ENCODE data around the gene GABRP. TPM values are rescaled to one million over a fixed set of nuclear protein-coding genes. Genes with fewer than 3 reads are reported as not detected.

The GABRP gene
- total RNA-seq, 1 donor from 2014 or later, result not detected

GRCh38 chr5:170811719-170812118, 28.2 kb downstream of the GABRP start:
- Mint-ChIP-seq H3K27me3 (ENCODE audit: unreplicated experiment) (peaks cover 1% of the 10 kb centered on the region), H3K4me3 (ENCODE audit: unreplicated experiment) (no peak overlapping the region), H3K27ac (ENCODE audit: unreplicated experiment) (no peak overlapping the region), H3K4me1 (ENCODE audit: low read depth, unreplicated experiment) (no peaks in the 10 kb centered on the region), H3K36me3 (ENCODE audit: unreplicated experiment) (no peaks in the 10 kb centered on the region), H3K9me3 (ENCODE audit: unreplicated experiment) (peaks cover 2% of the 10 kb centered on the region)
- DNase-seq, result no peak
- TF ChIP-seq, protein P1, sequence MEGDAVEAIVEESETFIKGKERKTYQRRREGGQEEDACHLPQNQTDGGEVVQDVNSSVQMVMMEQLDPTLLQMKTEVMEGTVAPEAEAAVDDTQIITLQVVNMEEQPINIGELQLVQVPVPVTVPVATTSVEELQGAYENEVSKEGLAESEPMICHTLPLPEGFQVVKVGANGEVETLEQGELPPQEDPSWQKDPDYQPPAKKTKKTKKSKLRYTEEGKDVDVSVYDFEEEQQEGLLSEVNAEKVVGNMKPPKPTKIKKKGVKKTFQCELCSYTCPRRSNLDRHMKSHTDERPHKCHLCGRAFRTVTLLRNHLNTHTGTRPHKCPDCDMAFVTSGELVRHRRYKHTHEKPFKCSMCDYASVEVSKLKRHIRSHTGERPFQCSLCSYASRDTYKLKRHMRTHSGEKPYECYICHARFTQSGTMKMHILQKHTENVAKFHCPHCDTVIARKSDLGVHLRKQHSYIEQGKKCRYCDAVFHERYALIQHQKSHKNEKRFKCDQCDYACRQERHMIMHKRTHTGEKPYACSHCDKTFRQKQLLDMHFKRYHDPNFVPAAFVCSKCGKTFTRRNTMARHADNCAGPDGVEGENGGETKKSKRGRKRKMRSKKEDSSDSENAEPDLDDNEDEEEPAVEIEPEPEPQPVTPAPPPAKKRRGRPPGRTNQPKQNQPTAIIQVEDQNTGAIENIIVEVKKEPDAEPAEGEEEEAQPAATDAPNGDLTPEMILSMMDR (IDR thresholded peaks at IDR 0.05; ENCODE audit: partially characterized antibody, unreplicated experiment), result no peak

DNA sequence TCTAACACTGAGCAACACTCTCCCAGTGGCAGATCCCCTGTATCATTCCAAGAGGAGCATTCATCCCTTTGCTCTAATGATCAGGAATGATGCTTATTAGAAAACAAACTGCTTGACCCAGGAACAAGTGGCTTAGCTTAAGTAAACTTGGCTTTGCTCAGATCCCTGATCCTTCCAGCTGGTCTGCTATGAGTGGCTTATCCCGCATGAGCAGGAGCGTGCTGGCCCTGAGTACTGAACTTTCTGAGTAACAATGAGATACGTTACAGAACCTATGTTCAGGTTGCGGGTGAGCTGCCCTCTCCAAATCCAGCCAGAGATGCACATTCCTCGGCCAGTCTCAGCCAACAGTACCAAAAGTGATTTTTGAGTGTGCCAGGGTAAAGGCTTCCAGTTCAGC, 29.7 kb downstream of the GABRP start:
- peaks cover 1% of the 10 kb centered on the region for H3K27me3 Mint-ChIP-seq (ENCODE audit: unreplicated experiment)
- DNase-seq, result no peak

DNA sequence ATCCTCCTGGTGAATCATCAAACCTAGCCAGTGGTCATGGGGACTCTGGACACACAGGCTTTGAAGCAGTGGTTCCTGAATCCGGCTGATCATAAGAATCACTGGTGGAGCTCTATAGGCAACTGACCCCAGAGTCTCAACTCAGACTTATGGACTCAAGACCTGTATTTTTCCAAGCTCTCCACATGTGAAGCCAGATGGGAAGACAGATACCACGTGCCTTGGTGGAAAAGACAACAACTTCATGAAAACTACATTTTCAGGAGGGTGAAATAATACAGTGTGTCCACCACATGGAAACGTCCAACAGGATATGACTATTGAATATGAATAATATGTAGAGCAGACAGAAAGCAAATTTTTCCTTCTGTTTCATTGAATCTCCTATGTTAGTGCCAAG, 33.7 kb downstream of the GABRP start:
- Mint-ChIP-seq H3K27ac (ENCODE audit: unreplicated experiment) (no peak overlapping the region), H3K27me3 (ENCODE audit: unreplicated experiment) (peaks cover 1% of the 10 kb centered on the region), H3K4me1 (ENCODE audit: low read depth, unreplicated experiment) (no peaks in the 10 kb centered on the region), H3K4me3 (ENCODE audit: unreplicated experiment) (no peak overlapping the region), H3K36me3 (ENCODE audit: unreplicated experiment) (no peaks in the 10 kb centered on the region), H3K9me3 (ENCODE audit: unreplicated experiment) (peaks cover 2% of the 10 kb centered on the region)
- TF ChIP-seq, protein P1 (IDR thresholded peaks at IDR 0.05; ENCODE audit: partially characterized antibody, unreplicated experiment), result no peak
- no peak for DNase-seq

More for the DNA sequence above, 29.7 kb downstream of the GABRP start:
- Mint-ChIP-seq H3K4me1 (ENCODE audit: low read depth, unreplicated experiment) (no peaks in the 10 kb centered on the region), H3K4me3 (ENCODE audit: unreplicated experiment) (no peak overlapping the region), H3K9me3 (ENCODE audit: unreplicated experiment) (peaks cover 2% of the 10 kb centered on the region), H3K36me3 (ENCODE audit: unreplicated experiment) (no peaks in the 10 kb centered on the region), H3K27ac (ENCODE audit: unreplicated experiment) (no peak overlapping the region)
- TF ChIP-seq, protein P1 (IDR thresholded peaks at IDR 0.05; ENCODE audit: partially characterized antibody, unreplicated experiment), result no peak

DNA sequence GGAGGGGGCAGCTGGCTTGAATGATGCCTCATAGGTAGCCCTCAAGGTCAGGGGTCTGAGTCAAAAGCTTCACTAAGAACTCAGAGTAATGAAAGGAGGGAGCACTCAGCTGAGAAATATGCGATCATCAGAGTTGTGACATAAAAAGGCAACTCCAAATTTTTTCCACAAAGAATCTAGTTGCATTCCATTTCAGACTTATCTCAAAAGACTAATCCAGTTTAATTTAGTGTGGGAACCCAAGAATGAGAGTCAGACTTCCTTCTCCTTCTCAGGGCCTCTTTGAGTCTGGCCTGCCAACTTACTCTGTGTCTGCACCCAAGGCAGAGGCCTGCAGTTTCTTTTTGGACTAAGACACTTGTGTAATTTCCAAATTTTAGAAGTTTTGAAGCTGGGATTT, 34.7 kb downstream of the GABRP start:
- TF ChIP-seq, protein P1 (IDR thresholded peaks at IDR 0.05; ENCODE audit: partially characterized antibody, unreplicated experiment), result no peak
- Mint-ChIP-seq H3K27me3 (ENCODE audit: unreplicated experiment) (peaks cover 1% of the 10 kb centered on the region), H3K4me3 (ENCODE audit: unreplicated experiment) (no peak overlapping the region), H3K9me3 (ENCODE audit: unreplicated experiment) (peaks cover 2% of the 10 kb centered on the region), H3K27ac (ENCODE audit: unreplicated experiment) (no peak overlapping the region), H3K36me3 (ENCODE audit: unreplicated experiment) (no peaks in the 10 kb centered on the region), H3K4me1 (ENCODE audit: low read depth, unreplicated experiment) (no peaks in the 10 kb centered on the region)
- DNase-seq, result no peak

DNA sequence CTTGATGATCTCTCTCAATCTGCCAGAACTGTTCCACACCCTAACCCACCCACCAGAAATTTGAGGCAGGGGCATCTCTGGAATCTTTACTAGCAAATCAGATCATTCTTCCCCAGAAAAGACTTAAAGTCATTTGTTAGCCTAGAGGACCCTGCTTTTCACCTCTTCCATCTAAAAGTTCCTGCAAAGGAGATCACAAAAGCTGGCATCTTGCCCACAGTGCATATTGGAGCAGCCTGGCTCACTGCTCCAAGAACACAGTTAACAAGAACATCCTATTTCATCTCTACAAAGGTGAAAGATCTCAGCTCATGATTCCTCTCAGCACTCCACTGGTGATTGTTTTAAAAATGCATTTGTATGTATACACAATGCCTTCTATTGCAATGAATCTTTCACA, 36.3 kb downstream of the GABRP start:
- no peak overlapping the region for H3K27ac Mint-ChIP-seq (ENCODE audit: unreplicated experiment)
- TF ChIP-seq, protein P1 (IDR thresholded peaks at IDR 0.05; ENCODE audit: partially characterized antibody, unreplicated experiment), result no peak
- H3K27me3 Mint-ChIP-seq (ENCODE audit: unreplicated experiment), result peaks cover 1% of the 10 kb centered on the region
- no peaks in the 10 kb centered on the region for H3K36me3 Mint-ChIP-seq (ENCODE audit: unreplicated experiment)
- H3K4me1 Mint-ChIP-seq (ENCODE audit: low read depth, unreplicated experiment), result no peaks in the 10 kb centered on the region
- no peaks in the 10 kb centered on the region for H3K9me3 Mint-ChIP-seq (ENCODE audit: unreplicated experiment)
- no peak for DNase-seq
- H3K4me3 Mint-ChIP-seq (ENCODE audit: unreplicated experiment), result no peak overlapping the region

Measured in glutamatergic neuron (in vitro differentiated cells).